ENCODE data around the gene B9D2. TPM values are rescaled to one million over a fixed set of nuclear protein-coding genes. Genes with fewer than 3 reads are reported as not detected.
A peak's percentile ranks its signal among the peaks of the same experiment; 100 is the strongest.

Gene B9D2
- total RNA-seq, 1 donor from 2014 or later: 10.7 TPM

GRCh38 chr19:41398050-41398418 lies 34.1 kb upstream of the B9D2 start:
- DNase-seq (ENCODE audit: low spot score, unreplicated experiment): no peak
- no peak for TF ChIP-seq CTCF (IDR thresholded peaks at IDR 0.05; ENCODE audit: unreplicated experiment)

GRCh38 chr19:41397086-41398049 lies 33.4 kb upstream of the B9D2 start, which contains the start of the genes BCKDHA and EXOSC5:
Gene BCKDHA (plus strand): TSS chr19:41397818. CDS start chr19:41397828, 10 bp downstream.
Gene EXOSC5 (minus strand): TSS chr19:41397359. CDS start chr19:41397328, 31 bp downstream.
- H3K4me3 Mint-ChIP-seq (ENCODE audit: low read depth): peak within 1 kb of the TSS; percentile 100
- H3K27ac Mint-ChIP-seq: peak within 1 kb of the TSS; percentile 100
- TF ChIP-seq CTCF (IDR thresholded peaks at IDR 0.05; ENCODE audit: unreplicated experiment): no peak
- H3K27me3 Mint-ChIP-seq: no peaks in the 10 kb centered on the region
- peaks cover 24% of the 10 kb centered on the region for H3K4me1 Mint-ChIP-seq (ENCODE audit: low read depth)
- no peaks in the 10 kb centered on the region for H3K9me3 Mint-ChIP-seq (ENCODE audit: low read depth)
- no peaks in the 10 kb centered on the region for H3K36me3 Mint-ChIP-seq (ENCODE audit: insufficient read depth)
- peak; percentile 98 for DNase-seq (ENCODE audit: low spot score, unreplicated experiment)

More at GRCh38 chr19:41398050-41398418, 34.1 kb upstream of the B9D2 start:
- peak overlapping the region; percentile 100 for H3K4me3 Mint-ChIP-seq (ENCODE audit: low read depth)
- H3K27ac Mint-ChIP-seq: peak overlapping the region; percentile 100
- no peaks in the 10 kb centered on the region for H3K36me3 Mint-ChIP-seq (ENCODE audit: insufficient read depth)
- H3K27me3 Mint-ChIP-seq: no peaks in the 10 kb centered on the region
- H3K4me1 Mint-ChIP-seq (ENCODE audit: low read depth): peaks cover 24% of the 10 kb centered on the region
- H3K9me3 Mint-ChIP-seq (ENCODE audit: low read depth): no peaks in the 10 kb centered on the region

- Mint-ChIP-seq H3K9me3 (ENCODE audit: low read depth) (no peaks in the 10 kb centered on the region), H3K4me3 (ENCODE audit: low read depth) (no peak overlapping the region), H3K27ac (peak overlapping the region; percentile 30), H3K4me1 (ENCODE audit: low read depth) (peaks cover 24% of the 10 kb centered on the region), H3K36me3 (ENCODE audit: insufficient read depth) (peaks cover 1% of the 10 kb centered on the region), H3K27me3 (no peaks in the 10 kb centered on the region)
- TF ChIP-seq CTCF (IDR thresholded peaks at IDR 0.05; ENCODE audit: unreplicated experiment): no peak
- no peak for DNase-seq (ENCODE audit: low spot score, unreplicated experiment)
Measured at GRCh38 chr19:41395355-41395754, 31.4 kb upstream of the B9D2 start.

GRCh38 chr19:41392775-41393174 lies 28.8 kb upstream of the B9D2 start:
- no peak for TF ChIP-seq CTCF (IDR thresholded peaks at IDR 0.05; ENCODE audit: unreplicated experiment)
- no peak overlapping the region for H3K4me3 Mint-ChIP-seq (ENCODE audit: low read depth)
- H3K36me3 Mint-ChIP-seq (ENCODE audit: insufficient read depth): peaks cover 1% of the 10 kb centered on the region
- peaks cover 12% of the 10 kb centered on the region for H3K4me1 Mint-ChIP-seq (ENCODE audit: low read depth)
- H3K27me3 Mint-ChIP-seq: no peaks in the 10 kb centered on the region
- DNase-seq (ENCODE audit: low spot score, unreplicated experiment): no peak
- H3K9me3 Mint-ChIP-seq (ENCODE audit: low read depth): no peaks in the 10 kb centered on the region
- no peak overlapping the region for H3K27ac Mint-ChIP-seq

GRCh38 chr19:41391618-41392017 lies 27.7 kb upstream of the B9D2 start:
- Mint-ChIP-seq H3K4me3 (ENCODE audit: low read depth) (no peak overlapping the region), H3K36me3 (ENCODE audit: insufficient read depth) (peaks cover 1% of the 10 kb centered on the region), H3K9me3 (ENCODE audit: low read depth) (no peaks in the 10 kb centered on the region), H3K27ac (no peak overlapping the region), H3K27me3 (no peaks in the 10 kb centered on the region), H3K4me1 (ENCODE audit: low read depth) (peaks cover 6% of the 10 kb centered on the region)
- no peak for DNase-seq (ENCODE audit: low spot score, unreplicated experiment)
- no peak for TF ChIP-seq CTCF (IDR thresholded peaks at IDR 0.05; ENCODE audit: unreplicated experiment)

All from progenitor cell of endocrine pancreas (in vitro differentiated cells).